GM19043 (cell line): ENCODE results near the gene ABCC1.
"Not testable (repeated sequence)": the region's sequence is repeated elsewhere in the genome, so short reads cannot be mapped to it uniquely, and the experiment has no call there.

Experiments
- ATAC-seq: cut with Tn5 transposase; IDR thresholded peaks from one replicate; pipeline ENCODE4 v1.9.1; 2021; ENCODE audit warnings: low read depth; ENCODE audit not compliant: unreplicated experiment

The ABCC1 gene

DNA sequence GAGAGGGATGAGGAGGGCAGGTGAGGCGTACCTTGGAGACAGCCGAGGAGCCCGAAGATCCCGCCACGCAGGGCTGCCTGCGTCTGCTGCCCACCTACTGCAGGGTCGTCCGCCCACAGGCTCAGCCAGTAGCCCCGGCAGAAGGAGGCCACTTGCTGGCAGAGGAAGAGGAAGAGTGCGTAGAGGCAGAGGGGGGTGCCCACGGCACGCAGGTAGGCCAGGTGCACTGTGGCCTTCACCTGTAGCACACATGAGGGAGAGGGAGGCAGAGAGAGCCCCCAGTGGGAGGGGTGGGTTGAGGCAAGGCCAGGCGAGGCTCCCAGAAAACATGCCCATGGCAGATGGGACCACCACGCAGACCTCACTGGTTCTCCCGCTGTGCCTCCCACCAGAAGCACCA is 220.2 kb downstream of the ABCC1 start:
- no peak for ATAC-seq

DNA sequence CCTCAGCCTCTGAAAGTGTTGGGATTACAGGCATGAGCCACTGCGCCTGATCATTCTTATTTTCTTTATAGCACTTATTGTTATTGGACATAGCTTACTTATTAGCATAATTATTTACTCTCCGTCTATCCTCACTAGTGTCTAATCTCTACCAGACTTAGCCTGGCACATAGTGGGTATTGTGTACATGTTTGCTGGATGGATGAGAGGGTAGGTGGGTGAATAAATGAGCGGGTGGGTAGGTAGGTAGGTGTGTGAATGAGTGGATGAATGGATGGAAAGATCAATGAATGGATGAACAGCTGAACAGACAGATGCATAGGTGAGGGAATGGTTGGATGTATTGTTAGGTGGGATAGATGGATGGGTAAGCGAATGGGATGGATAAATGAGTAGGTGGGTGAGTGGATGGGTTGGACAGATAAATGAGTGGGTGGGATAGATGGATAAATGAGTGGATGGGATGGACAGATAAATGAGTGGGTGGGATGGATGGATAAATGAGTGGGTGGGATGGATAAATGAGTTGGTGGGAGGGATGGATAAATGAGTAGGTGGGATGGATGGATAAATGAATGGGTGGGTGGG is 222.0 kb downstream of the ABCC1 start:
- ATAC-seq = no peak

DNA sequence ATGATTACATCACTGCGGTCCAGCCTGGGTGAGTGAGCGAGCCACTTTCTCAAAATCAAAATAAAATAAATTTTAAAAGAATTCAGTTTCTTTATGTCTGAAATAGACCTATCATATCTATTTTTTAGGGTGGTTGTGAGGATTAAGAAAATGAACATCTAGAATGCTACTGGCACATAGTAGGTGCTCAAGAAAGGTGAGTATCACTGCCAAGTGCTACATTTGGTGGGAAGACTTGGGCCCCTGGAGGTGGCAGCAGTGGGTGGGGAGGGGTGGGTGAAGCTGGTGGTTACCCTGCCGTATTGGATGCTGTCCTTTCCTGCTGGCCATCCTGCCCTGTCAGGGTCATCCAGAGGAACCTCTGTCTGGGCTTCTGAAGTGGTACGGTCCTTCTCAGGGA is 223.6 kb downstream of the ABCC1 start:
- no peak for ATAC-seq

DNA sequence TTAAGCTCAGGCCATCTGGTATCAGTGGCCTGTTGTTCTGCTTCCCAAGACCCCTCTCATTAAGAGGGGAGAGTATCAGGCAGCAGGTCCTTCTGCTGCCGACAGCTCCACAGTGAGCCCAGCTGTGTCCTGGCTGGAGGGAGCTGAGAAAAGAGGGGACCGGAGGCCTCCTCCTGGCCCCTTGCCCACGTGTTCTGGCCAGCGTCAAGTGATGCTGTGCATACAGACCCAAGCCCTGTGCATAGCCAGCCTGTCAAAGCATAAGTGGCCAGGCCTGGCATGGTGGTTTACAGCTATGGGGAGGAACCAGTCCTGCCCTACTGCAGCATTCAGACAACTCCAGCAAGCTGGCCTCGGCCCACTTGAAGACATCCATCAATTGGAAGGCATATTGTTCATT is 225.9 kb downstream of the ABCC1 start:
- no peak for ATAC-seq

DNA sequence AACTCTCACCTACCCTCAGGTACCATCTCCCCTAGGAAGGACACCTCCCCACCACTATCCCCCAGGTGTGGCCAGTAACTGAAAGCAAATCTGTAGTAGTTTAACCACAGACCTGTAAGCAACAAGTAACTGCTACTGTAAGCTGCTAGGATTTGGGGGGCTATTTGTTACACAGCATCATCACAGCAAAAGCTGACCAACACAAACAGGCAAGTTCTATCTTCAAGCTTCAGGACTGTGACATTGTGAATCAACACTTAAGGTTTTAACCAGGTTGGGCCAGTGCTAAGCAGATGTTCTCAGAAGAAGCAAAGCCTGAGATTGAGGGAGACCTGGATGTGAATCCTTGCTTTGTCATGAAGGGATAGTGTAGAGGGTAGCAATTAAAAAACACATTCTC is 226.9 kb downstream of the ABCC1 start:
- no peak for ATAC-seq

DNA sequence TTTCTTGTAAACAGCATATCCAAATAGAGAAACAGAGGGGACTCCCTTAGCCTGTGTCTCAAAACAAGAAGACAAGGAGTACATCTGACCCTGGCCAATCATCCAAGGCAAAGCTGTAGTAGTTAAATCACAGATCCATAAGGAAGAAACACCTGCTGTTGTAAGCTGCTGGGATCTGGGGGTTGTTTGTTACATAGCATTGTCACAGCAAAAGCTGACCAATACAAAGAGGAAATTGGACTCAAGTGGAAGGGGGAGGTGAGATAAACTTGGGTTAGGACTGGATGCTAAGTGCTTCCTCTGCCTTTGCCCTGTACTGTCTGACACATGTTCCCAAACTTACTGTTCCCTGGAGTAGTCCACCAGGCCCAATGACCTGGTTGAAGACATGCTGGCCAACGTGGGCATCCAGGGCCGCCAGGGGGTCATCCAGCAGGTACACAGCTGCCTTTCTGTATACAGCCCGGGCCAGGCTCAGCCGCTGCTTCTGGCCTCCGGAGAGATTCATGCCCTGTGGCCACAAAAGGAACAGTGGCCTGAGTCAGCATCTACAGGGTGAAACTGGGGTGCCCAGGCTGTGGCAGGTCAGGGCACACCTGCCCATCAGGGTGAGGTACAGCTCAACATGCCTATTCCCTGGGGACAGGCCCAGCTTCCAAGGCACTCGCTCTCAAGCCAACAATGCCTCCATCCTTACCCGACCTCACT is 229.2 kb downstream of the ABCC1 start:
- ATAC-seq = no peak

DNA sequence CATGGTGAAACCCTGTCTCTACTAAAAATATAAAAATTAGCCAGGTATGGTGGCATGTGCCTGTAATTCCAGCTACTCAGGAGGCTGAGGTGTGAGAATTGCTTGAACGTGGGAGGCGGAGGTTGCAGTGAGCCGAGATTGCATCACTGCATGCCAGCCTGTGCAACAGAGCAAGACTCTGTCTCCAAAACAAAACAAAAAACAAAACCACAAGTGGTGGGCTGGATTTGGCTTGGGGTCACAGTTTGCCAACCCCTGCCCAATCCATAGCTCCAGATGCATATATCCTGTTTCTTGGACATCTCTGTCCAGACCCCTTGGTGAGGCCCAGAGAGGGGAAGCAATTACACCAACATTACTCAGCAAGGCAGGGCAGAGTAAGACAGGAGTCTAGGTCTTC is 232.3 kb downstream of the ABCC1 start:
- not testable (repeated sequence) for ATAC-seq

DNA sequence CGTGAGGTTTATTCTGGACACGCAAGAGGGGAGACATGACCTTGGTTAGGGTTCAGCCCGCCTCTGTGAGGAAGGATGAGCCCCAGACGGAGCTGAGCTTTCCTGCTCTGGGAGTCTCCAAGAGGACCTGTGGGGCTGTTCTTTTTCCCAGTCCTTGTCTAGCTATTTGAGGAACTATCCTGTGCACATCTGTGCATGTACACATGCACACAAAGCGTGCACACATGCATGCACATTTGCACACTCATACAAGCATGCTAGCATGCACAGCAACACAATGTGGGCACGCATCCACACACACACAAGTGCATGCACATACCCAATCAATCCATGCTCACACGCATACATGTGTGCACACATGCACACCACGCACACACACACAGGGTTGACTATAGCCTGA is 233.5 kb downstream of the ABCC1 start:
- no peak for ATAC-seq

DNA sequence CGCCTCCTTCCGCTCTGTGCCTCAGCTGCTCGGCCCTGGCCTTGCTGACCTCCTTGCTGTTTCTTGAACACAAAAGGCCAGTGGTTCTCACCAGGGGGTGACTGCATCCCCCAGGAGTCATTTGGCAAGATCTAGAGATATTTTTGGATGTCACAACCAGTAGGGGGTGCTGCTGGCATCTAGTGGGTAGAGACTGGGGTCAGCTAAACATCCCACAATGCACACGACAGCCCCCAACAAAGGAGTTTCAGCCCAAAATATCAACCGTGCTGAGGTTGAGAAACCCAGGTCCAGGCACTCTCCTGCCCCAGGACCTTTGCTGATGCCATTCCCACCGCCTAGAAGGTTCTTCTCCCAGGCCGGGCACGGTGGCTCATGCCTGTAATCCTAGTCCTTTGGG is 234.1 kb downstream of the ABCC1 start:
- ATAC-seq = no peak

DNA sequence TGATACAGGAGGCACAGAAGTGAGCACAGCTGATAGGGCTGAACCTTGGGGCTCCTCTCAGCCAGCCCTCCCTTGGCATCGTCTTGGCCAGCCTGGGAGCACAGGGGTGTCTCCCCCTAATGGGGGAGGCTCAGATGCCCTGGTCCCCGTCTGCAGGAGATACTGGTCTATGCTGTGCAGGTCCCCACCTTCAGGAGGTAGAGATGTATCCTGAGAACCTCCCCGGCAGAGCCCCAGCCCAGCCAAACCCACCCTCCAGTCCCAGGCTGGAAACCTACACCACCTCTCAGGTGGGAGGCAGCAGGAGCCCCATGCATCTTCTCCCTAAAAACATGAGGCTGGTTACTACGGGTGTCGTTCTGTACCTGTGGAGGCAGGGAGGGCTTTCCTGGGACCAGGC is 235.2 kb downstream of the ABCC1 start:
- no peak for ATAC-seq

DNA sequence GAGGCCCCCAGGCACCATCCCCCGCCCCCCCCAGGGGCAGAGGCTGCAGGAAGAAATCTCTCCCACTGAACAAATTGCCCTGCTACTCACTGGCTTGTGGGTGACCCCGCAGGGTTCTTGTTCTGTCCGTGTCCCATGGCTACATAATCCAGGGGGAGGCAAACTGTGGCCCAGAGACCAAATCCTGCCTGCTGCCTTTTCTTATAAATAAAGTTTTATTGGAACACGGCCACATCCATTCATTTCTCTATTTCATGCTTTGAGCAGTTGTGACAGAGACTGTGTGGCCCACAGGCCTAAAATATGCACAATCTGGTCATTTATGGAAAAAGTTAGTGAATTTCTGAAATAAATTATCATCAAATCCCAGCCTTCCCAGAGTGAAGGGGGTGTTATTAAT is 235.7 kb downstream of the ABCC1 start:
- no peak for ATAC-seq

DNA sequence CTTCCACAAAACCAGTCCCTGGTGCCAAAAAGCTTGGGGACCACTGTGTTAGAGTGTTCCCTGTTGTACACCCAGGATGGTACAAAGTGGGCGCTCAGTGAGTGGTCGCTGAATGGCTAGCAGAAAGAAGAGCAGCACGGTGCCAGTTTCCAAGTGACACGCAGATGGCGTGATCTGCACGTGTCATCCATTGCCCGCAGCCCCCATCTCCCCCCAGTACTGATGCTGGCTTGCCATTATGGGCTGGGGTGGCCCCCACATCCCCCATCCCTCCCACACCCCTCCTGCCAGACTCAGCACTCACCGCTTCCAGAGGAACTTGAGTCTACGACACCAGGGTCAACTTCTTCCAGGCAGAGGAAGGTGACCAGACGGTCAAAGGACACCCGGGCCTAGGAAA is 237.4 kb downstream of the ABCC1 start:
- ATAC-seq = no peak

DNA sequence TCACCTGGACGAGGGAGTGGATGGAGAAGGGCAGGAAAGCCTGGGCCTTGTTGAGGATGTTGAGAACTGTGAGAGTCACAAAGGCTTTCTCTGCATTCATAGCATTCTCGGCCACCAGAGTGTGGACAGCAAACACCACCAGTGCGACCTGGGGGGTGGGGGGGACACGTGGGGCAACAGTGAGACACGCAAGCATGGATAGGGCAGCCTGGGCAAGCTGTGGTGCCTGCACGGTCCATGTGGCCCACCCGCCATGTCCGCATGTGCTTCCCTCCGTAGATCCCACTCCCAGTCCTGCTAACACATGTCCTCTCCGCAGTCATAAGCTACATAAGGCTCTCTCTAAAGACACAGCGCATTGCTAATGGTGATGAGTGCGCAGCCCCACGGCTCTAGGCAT is 239.4 kb downstream of the ABCC1 start:
- ATAC-seq = no peak

DNA sequence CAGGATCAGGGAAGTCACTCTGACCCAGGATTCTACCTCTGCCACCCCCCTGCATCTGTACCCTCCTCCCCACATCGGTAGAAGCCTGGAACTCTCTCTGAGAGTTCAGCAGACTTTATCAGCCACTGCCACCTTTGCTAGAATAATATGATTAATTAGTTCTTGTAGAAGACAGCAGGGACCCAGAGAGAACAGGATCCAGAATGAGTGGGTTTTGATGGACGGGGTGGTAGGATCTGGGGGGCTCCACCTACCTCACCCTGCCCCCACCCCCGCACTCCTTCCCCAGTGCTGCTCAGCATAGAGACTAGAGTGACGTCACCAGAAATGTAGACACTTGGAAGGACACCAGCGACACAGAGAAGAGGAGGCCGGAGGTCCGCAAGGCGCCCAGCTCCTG is 240.4 kb downstream of the ABCC1 start:
- ATAC-seq = no peak

DNA sequence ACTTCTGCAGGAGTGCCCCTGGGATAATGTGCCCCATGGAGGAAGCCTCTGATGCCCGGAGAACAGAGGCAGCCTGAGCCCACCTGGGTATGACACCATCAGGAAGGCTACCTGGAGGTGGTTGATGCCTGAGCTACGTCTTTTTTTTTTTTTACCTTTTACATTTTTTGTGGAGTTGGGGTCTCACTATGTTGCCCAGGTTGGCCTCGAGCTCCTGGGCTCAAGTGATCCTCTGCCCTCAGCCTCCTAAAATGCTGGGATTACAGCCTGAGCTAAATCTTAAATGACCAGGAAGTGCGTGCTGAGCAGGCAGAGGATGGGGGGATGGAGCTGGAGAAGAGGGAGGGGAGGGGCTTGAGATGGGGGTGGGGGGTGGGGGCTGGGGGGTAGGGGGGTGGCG is 241.1 kb downstream of the ABCC1 start:
- no peak for ATAC-seq

DNA sequence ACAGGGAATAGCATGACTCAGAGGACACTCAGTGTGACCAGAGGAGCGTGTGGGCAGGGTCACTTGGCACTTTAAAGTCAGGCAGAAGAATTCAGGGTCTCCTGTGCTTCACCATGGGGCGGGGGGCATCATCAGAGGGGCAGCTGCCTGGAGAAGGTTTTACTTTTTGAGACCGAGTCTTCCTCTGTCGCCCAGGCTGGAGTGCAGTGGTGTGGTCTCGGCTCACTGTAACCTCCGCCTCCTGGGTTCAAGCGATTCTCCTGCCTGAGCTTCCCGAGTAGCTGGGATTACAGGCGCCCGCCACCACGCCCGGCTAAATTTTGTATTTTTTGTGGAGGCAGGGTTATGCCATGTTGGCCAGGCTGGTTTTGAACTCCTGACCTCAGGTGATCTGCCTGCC is 241.6 kb downstream of the ABCC1 start:
- ATAC-seq = not testable (repeated sequence)

DNA sequence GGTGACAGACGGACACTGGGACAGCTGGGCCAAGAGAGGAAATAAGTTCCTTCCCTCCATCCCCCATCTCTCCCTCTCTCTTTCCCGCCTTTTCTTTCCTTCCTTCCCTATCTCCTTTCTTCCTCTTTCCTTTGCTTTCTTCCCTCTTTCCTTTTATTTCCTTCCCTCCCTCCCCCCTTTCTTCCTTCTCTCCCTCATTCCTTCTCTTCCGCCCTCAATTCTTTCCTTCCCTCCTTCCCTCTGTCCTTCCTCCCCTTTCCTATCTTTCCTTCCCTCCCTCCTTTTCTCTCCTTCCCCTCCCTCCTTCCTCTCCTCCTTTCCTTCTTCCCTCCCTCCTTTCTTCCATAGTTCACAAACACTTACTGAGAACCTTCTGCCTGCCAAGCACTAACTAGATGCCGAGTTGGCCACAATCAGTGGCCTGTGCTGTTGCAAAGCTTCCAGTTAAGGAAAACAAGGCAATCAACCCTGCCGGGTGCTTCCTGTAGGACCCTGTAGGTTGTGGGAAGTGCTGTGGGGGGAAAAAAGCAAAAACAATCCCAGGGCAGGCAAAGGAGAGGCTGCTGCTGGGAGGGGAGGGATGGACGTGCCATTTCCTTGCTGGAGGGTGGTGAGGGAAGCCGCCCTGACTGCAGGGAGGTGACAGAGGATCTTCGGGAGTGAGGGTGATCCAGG is 242.2 kb downstream of the ABCC1 start:
- no peak for ATAC-seq
